DMS 273 (cell line): ENCODE results near the gene CIB4.

Source experiments
- DNase-seq: peaks from one replicate; lab custom pipeline; 2025; ENCODE audit not compliant: unreplicated experiment; lab: John Stamatoyannopoulos, UW

CIB4 gene

DNA sequence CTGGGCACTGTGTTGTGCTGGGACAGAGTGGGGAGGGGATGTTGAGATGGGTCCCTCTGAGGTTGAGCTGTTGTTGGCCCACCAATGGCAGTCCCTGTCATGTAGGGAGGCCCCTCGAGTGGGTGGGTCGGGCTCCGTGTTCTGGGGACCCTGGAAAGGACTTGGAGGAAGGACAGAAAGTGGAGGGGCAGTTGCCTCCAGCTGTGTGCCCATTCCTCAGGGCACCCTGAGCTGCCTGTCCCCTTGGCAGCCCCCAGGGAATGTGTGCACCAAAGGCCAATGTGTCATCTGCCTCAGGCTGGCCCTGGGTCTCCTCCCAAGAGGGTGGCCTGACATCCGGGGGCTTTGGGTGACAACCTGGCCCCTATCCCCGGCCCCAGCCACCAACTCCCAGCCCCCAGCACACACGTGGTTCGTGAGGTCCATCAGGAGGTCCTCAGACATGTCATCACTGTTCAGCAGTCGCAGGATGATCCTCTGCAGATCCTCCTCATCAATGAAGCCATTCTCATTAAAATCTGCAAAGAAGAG lies 57.7 kb downstream of the CIB4 start:
- no peak for DNase-seq

DNA sequence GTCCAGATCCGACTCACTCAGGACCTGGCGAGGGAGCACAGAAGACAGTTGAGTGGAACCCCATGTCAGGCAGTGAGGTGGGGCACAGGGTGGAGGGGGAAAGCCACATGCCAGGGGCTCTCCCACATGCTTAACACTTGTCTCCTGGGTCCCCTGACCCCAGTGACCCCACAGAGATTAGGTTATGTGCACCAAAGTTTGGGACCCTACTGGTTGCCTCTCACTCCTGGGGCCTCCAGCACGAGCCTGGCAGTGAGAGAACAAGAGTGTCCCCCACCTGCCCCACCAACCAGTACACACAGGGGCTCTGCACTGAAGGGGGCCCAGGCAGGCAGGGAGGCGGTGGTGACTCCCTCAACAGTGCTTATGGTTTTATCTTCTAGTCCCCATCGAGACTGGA lies 58.3 kb downstream of the CIB4 start:
- no peak for DNase-seq

DNA sequence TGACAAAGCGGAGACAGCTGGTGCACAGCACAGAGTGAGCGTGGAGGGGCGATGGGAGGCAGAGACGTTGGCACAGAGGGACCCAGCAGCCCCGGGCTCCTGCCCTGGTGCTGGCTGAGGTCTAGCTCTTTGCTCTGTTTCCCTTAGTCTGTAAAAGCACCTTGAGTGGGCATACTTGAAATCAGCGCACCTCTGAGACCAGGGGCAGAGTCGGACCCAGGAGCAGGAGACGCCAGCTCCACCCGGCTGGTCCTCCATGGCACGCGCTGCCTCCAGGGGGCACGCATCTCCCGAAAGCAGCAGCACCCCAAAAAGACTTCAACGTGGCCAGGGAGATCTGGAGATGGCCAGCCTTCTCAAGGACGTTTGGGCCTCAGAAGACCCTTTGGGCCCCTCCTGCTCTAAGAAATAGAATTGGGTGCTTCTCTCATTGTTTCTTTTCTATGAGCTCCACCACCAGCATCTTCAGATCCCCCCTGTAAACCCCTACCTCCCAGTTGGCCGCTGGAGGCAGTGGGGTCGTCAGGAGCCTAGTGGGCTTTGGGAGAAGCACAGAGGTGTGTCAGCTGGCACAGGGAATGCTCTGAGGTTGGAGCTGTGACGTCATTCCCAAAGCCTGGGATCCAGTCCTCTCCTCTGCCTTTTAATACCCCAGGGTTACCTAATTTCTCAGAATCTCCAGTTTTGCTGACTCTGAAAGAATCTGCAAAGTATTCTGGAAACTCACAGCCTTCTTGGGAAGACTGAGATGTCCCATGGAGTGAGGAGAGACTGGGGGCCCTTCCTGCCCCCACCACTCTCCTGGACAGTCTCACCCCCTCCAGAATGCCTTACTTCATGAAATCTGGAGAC lies 58.9 kb downstream of the CIB4 start:
- peak; percentile 24 for DNase-seq

DNA sequence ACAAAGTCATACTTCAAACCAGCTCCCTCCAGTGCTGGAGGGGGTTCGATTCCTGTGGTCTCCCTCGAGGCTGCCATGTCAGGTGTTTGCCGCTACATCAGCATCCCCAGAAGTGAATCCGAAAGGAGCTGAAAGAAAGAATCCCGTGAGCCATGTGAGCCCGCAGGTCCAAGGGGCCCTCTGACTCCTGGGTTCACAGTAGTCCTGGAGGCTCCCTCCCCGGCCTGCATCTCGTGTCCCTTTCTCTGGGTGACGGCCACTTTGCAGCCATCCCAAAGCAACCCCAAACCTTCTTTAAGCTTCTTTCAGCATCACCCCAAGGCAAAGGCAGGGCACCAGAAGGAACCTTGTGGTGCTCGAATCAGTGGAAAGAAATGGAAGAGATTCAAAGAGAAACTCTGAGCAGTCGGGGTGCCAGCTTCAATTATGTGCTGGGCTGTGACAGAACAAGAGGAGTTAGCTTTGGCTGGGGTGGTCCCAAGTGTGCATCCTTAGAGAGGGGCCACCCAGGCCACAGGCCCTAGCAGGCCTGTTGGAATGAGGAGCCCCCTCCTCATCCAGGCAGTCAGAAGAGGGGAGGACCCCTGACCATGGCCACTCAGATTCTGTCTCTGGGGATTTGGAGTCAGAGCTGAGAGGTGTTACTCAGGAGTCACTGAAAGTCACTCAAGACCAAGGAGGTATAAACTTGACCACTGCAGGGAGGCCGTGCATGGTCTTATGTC lies 59.7 kb downstream of the CIB4 start:
- no peak for DNase-seq

DNA sequence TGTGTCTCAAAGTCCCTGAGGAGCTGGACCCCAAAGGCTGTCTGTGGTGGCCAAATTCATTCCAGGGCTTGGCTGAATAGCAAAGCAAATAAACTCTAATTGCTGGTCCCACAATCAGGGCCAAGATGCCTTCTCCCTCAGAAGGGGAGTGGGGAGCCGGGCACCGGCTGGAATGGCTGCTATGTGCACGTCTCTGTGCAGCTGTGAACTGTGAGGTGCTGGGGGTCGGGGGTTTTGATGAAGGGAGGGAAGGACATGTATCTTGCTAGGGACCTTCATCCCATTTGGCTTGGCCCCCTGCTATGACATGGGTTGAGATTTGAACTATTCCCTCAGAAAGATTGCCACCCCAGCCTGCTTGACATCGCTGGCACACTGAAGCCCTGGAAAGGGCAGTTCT lies 60.4 kb downstream of the CIB4 start:
- no peak for DNase-seq

DNA sequence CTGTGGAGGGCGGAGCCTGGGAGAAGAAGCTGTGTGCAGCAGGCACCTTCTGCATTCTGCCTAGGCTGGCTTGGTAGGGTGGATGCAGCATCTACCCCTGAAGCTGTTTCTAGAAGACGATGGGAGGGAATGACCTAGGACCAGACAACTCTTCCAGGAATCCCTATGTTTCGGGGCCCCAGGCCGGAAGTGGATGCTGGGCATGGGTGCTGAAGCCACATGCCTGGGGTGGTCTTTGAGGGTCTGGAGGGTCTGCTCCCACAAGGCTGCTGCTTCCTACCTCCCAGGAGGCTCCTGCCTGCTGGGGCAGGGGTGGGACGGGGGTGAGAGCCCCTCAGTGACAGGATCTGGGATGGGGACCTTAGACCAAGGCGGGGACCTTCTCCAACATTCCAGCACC lies 61.0 kb downstream of the CIB4 start:
- no peak for DNase-seq

DNA sequence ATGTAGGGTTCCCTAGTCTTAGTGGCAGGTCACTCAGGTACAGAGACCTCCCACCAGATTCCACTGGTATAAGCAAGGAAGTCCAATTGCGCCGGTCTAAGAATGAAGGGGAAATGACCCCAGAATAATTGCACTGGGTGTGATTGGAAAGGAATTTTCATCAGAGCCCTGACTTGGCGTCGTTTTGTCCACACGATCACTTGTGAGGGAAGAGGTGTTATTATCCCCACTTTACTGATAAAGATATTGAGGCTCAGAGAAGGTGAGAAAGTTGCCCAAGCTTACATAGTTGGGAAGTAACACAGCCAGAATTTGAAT lies 61.5 kb downstream of the CIB4 start:
- no peak for DNase-seq

DNA sequence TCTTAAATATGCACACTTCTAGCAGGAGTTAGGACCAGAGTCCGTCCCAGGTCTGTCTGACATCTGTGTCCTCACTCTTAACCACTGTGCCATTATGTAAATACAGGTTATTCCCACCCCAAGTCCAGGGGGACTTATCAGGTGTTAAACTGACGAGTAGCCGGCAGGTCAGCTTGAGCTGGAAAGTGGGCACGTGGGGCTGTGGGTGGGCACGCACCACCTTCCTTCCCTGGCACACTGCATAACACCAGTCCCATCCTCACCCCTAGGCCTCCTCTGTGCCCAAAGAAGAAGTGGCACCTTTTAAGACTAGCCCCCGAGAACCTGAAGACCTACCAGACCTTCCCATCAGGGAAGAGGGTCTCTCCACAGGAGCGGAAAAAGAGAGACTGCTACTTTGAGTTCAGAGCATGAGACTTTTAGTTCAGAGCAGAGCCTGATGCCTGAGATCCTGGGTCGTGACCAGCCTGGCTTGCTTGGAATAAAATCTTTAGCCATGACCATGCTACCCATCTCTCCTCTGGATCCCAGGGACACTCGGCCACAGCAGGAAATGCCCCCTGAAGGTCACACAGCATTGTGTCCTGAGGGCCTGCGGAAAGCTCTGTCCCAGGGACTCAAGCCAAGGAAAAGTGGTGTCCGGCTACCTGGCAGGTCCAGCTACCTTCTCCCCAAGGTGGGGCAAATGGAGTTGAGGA lies 62.0 kb downstream of the CIB4 start:
- no peak for DNase-seq

DNA sequence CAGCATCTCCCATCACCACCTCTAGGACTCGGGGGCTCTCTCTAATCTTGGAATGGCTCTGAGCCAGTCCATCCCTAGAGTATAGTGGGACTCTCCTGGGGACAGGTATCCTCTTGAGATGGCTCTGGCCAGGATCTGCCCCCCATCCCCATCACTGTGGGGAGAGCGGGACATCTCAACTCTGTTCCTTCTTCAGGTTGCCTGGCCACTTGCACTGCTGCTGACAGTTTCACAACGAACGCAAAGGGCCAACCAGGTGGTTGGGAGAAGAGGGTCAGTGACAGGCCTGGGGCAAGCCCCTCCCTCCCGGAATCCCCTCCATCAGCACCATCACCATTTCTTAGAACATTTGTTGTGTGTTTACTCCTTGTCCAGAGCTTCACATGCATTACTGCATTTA lies 62.6 kb downstream of the CIB4 start:
- no peak for DNase-seq

DNA sequence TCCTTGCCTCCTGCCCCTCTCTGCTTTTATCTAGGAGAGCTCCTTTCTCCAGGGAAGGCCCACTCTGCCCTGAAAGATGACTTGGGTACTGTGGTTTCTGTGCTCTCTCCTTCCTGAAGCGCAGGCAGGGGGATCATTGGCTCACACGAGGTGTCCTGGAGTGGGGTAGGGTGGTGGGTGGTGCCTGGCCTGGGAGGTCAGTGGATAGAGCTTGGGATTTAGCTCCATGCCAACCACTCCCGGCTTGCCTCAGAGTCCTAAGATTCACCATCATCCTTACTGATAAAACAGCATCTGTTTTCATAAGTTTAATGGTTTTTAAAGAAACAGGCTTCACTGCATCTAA lies 63.1 kb downstream of the CIB4 start:
- DNase-seq: no peak

DNA sequence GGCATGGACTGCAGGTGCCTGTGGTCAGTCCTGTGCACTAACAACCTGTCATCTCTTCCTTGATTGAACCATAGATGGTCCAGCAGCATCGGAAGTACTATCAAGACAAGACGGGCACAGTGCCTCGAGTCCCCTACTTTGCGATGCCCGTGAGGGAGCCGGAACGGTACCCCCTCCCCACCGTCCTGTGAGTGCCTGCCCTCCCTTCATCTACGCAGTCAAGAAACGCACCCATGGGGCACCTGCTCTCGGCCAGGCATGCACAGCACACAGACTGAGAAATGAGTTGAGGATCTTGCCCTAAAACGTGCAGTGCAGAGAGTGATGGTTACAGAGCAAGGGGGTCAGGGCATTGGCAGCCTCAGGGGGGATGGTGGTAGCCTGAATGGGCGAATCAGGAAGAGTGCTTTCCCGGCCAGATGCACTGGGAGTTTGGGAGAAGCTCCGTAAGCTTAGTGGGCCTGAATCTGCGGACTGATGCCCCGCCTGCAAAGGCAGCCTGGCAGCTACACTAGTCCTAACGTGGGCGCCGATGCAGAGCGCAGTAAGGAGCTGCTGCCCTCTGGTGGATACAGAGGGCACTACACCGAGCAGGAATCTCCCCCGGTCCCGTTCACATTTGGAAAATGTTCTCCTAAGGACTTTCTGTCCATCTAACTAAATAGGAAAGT lies 63.6 kb downstream of the CIB4 start:
- DNase-seq: peak; percentile 90

DNA sequence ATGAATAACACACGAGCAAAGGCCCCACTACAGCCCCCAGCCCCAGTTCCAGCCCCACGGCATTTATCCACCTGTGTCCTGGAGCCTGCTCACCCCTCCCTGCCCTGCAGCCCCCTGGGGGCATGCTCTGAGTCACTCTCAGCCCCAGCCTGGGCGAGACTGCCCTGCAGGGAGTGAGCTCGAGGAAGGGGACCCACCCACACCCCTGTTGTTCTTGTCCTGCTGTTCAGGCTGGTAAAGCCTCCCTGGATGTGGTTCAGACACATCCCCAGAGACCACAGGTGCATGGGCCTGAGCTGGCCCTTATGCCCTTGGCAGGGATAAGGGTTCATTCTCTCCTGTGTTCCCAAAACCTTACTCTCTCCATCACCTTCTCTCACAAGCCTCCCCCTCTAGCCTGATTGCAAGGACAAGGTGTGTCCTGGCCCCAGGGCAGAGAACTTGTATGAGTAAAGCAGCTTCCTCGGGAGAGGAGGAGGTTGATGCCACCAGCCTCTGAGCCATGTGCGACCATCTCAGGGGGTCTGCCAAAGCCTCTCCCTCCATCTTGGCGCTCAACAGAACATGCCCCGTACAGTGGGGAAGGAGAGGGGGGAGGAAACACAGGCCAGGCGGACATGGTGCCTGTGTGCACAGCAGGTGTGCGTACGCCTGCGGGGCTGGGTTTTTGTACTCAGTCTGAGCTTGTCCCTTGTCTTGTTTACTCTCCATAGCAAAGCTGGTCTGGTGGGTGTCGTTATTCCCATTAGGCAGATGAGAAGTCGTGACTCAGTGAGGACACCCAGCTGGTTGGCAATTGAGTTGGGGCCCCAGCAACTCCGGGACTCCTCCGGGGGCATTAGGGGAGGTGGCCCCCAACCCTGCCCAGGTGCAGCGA lies 64.4 kb downstream of the CIB4 start:
- DNase-seq: no peak

DNA sequence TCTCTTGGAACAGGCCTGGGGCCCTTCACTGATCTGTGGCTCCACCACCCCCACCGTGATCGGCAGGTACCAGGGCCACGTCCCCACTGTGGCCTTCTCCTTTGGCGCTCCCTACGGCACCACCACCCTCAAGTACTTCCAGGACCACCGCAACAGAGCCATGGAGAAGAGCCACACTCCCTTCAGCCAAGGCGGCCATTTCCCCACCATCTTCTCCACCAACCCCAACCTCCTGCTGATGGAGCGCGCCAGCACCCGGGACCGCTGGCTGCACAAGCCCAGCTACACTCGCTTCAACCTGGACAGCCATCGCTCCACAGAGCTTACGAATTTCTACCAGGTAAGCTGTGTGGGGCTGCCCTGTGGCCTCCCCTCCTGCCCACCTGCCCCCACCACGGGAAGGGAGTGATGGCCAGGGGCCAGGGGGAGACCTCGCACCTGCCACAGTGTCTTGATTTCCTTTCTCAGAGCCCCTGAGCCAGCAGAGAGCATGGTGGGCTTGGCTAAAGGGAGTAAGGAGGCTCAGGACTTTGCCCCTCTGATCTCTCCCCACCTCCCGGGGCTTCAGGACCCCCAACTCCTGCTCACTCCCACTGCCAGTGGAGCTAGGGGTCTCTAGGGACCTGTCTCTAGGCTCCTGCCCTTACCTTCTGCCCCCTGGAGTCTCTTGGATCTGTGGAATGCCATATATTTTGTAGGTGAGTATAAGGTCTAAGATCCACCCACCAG lies 65.2 kb downstream of the CIB4 start:
- DNase-seq: no peak

DNA sequence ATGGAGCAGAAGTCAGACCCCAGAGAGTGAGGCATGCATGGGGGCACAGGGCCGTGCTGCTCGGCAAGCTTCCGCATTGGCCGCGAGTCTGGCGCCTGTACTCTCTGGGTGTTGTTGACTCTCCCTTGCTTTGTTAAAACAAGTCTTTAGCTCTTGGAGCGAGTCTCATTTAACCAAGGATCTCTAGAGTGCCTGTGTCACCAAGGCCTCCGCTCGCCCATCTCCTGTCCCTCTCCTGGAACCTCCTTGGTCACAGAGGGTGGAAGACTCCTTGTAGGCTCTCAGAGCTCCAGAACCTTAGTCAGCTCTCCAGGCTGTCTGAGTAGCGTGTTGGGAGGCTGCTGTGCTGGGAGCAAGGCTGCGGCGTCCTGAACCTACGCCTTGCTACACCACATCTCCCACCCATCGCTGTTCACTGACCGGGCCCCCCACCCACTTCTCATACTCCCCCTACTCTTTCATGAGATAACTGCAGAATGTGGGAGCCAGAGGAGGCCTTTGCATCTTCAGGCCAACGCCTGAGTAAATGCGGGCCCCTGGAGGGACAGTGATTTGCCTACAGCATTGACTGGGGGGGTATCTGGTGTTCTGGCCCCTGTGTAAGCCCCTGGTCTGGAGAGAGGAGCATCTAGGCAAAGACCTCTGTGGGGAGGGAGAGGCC lies 66.1 kb downstream of the CIB4 start:
- DNase-seq: no peak

DNA sequence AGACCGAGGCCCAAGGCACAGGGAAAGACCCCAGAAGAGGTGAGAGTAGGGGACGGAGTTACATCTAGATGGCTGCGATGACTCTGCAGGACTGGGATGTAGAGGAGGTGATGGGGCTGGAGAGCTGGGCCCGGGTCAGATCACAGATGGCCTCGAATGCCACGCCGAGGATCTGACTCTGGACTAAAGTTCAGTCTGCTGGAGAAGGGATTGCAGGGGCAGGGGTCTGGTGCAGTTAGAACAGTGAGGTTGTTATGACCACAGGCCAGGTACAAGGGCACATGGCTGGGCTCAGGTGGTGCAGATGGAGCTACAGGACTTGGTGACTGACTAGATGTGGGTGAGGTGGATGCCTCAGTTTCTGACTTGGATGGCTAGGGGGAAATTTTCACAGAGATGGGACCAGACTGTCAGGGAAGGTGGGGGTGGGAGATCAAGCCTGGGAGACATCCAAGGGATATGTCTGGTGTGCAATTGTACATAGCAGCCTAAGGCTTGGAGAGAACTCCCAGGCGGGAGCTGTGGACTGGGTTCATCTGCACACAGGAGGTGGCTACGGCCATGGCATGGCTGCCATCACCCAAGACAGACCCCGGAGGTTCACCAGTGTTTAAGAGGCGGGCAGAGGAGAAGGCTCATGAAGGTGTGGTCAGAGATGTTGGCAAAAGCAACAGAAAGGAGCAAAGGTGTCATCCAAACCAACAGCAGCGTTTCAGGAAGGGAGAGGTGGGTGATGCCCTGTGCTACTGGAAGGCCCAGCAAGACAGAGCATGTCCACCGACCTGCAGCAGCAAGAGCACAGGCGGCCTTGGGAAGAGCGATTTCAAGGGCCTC lies 66.9 kb downstream of the CIB4 start:
- no peak for DNase-seq

DNA sequence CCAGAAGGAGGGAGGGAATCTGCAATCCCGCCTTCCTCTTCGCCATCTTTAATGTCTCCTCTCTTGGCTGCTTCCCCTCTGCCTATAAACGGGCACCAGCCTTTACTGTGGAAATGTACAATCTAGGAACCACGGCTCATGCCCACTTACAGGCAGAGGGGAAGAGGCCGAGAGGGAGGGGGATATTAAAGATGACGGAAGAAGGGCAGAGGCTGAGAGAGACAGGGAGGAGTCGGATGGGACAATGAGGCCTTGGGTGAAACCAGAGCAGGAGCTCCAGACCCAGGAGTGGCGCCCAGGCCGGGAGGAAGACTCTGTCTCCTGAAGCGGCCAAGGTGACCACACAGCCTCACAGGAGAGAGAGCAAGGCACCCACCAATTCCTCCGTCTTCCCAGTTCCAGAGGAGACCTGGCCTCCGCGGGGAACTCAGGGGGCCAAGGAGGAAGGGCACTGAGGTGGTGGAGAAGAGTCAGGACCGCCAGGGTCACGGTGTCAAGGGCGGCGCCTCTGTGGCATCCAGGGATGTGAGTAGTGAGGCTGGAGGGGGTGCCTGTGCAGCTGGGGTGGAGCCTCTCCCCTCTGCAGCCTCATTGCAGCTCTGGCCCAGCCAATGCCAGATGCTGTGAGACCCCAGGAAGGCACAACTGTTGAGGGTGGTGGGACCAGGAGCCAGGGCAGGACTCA lies 67.8 kb downstream of the CIB4 start:
- DNase-seq: no peak

DNA sequence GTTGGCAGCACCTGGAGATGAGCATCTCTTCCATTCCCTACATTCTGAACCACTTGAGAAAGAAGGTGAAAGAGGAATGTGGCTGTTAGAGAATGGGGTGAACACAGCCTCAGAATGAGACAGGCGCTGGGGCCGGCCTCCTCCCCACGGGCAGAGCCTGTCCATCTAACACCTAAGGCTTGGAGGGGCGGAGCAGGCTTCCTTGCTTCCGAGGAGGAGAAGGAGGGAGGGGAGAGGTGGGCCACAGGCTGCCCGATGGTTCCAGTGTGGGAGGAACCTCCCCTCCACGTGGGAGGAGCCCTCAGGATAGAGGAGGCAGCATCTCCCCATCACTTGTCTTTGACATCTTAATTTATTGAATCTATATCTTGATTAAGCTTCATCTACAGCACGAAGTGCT lies 68.6 kb downstream of the CIB4 start:
- DNase-seq: no peak

DNA sequence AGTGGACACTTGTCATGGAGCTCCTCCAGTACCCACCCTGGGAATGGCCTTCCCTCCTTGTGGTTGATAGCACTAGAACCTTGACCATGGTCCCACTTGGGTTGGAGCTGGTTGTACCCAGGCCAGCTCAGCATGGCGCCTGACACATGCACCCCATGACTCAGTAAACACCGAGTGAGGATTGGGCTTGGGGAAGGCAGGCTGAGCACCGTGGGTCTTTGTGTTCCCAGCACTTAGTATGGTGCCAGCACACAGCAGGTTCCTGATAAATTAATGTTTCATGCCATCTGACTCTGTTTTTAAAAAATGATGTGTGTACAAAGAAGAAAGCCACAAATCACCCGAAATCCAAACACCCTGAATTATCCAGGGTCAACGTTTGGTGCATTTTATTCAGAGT lies 69.8 kb downstream of the CIB4 start:
- DNase-seq: no peak
